HL-60/S4 (cell line): ENCODE measurements around the gene CCL17.

Experiments
- in situ Hi-C: fragments of 300-500 bp; cut with MboI; formaldehyde crosslinking; loops from 2 replicates; pipeline ENCODE4 v1.14.3; 2022; ENCODE audit warnings: low sequenced_read_pairs

Gene CCL17

GRCh38 chr16:57377080-57377841, 27.3 kb upstream of the CCL17 start:
- in situ Hi-C loops: no loop called here

GRCh38 chr16:57379579-57379978, 25.0 kb upstream of the CCL17 start:
- in situ Hi-C loops: no loop called here

- in situ Hi-C loops: no loop called here
These were observed 23.7 kb upstream of the CCL17 start for GRCh38 chr16:57380671-57381462.

DNA sequence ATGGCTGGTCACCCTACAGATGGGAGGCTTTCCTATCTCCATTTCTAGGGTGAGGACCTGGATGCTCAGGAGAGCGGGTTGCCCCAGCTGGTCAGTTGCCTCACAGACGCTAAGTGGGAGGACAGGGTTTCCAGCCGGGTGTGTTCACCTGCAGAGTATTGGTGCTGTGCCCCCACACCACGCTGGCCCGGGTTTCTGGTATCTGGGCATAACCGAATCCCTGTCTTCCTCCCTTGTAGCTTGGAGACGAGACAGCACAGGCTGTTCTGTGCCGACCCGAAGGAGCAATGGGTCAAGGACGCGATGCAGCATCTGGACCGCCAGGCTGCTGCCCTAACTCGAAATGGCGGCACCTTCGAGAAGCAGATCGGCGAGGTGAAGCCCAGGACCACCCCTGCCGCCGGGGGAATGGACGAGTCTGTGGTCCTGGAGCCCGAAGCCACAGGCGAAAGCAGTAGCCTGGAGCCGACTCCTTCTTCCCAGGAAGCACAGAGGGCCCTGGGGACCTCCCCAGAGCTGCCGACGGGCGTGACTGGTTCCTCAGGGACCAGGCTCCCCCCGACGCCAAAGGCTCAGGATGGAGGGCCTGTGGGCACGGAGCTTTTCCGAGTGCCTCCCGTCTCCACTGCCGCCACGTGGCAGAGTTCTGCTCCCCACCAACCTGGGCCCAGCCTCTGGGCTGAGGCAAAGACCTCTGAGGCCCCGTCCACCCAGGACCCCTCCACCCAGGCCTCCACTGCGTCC, 22.6 kb upstream of the CCL17 start:
- in situ Hi-C loops: no loop called here

DNA sequence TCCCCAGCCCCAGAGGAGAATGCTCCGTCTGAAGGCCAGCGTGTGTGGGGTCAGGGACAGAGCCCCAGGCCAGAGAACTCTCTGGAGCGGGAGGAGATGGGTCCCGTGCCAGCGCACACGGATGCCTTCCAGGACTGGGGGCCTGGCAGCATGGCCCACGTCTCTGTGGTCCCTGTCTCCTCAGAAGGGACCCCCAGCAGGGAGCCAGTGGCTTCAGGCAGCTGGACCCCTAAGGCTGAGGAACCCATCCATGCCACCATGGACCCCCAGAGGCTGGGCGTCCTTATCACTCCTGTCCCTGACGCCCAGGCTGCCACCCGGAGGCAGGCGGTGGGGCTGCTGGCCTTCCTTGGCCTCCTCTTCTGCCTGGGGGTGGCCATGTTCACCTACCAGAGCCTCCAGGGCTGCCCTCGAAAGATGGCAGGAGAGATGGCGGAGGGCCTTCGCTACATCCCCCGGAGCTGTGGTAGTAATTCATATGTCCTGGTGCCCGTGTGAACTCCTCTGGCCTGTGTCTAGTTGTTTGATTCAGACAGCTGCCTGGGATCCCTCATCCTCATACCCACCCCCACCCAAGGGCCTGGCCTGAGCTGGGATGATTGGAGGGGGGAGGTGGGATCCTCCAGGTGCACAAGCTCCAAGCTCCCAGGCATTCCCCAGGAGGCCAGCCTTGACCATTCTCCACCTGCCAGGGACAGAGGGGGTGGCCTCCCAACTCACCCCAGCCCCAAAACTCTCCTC, 21.9 kb upstream of the CCL17 start:
- in situ Hi-C loops: no loop called here

GRCh38 chr16:57383276-57384247, 21.0 kb upstream of the CCL17 start:
- in situ Hi-C loops: no loop called here

DNA sequence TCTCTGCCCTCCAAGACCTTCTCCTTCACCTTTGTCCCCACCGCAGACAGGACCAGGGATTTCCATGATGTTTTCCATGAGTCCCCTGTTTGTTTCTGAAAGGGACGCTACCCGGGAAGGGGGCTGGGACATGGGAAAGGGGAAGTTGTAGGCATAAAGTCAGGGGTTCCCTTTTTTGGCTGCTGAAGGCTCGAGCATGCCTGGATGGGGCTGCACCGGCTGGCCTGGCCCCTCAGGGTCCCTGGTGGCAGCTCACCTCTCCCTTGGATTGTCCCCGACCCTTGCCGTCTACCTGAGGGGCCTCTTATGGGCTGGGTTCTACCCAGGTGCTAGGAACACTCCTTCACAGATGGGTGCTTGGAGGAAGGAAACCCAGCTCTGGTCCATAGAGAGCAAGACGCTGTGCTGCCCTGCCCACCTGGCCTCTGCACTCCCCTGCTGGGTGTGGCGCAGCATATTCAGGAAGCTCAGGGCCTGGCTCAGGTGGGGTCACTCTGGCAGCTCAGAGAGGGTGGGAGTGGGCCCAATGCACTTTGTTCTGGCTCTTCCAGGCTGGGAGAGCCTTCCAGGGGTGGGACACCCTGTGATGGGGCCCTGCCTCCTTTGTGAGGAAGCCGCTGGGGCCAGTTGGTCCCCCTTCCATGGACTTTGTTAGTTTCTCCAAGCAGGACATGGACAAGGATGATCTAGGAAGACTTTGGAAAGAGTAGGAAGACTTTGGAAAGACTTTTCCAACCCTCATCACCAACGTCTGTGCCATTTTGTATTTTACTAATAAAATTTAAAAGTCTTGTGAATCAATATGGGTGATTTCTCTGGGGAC, 20.1 kb upstream of the CCL17 start:
- in situ Hi-C loops: no loop called here

DNA sequence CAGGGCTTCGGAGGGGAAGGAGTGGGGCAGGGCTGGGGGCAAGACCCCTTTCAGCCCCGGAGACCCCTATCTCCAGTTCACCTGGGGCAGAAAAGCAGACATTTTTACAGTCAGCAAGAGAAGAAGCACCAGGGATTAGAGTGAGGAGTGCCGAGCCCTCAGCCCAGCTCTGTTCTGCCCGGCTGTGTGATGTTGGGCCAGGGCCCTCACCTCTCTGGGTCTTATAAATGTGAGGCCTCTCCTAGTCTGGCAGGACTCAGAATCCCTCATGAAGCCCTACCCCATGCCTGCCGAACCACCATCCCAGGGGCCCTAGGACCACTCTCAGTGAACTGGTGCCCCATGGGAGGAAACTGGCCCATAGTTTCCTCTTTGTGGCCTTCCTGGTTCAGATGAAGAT, 19.5 kb upstream of the CCL17 start:
- in situ Hi-C loops: no loop called here

DNA sequence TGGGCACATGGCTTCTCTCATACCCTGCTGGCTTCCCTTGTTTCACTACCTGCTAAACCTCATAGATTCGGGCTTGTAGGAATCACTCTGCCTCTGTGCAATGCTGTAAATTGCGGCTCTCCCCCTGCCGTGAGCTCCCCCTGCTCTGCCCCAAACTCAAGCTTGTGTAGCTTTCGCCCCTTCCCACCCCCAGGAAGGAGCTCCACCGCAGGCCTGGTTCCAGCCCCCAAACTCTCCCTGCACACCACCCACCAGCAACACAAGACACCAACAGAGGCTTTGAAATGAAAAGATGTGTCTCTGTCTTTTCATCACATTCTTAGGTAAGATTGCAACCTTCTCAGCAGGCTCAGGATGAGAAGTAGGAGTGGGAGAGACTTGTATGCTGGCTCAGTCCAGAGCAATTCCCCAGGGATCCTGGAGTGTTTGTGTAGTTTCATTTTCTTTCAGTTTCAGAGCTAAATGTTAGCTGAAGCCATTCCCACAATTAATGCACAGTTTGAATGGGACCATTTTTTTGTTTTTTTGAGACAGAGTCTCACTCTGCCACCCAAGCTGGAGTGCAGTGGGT, 18.1 kb upstream of the CCL17 start:
- in situ Hi-C loops: no loop called here

GRCh38 chr16:57387598-57388354, 16.8 kb upstream of the CCL17 start:
- in situ Hi-C loops: no loop called here

DNA sequence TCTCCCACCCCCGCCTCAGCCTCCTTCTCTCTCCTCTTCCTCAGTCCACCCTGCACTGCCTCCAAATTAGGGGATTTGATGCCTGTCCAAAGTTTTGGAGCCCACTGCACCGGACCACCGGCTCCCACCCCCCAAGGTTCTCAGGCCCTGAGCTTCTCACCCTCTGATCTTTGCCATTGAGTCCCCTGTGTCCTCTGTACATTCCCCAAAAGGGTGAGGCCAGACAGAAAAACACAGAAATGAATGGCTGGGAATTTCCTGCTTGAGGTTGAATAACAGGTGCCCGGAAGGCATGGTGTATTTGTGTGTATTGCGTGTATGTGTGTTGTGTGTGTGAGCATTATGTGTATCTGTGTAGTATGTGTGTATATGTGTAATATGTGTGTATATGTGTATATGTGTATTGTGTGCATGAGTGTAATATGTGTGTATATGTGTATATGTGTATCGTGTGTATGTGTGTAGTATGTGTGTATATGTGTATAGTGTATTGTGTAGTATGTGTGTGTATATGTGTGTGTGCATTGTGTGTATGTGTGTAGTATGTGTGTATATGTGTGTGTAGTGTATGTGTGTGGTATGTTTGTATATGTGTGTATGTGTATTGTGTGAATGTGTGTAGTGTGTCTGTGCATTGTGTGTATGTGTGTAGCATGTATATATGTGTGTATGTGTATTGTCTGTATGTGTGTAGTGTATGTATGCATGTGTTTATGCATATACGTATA, 16.0 kb upstream of the CCL17 start:
- in situ Hi-C loops: no loop called here

- in situ Hi-C loops: no loop called here
These were observed 15.5 kb upstream of the CCL17 start for GRCh38 chr16:57389087-57389468.

- in situ Hi-C loops: no loop called here
These were observed 13.8 kb upstream of the CCL17 start for GRCh38 chr16:57390636-57391295.

DNA sequence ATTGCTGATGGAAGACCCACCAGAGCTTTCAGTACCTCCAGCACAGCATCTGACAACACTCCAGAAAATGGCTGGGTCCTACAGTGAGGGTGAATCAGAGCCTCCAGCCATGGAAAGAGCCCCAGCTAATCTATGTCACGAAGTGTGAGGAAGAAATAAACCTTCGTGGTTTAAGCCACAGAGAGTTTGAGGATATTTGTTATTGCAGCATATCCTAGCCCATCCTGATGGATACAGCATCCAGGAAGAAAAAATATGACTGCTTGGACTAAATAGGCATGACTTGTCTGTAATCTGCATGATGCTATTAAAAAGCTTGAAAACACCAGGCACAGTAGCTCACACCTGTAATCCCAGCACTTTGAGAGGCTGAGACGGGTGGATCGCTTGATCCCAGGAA, 13.3 kb upstream of the CCL17 start:
- in situ Hi-C loops: no loop called here

DNA sequence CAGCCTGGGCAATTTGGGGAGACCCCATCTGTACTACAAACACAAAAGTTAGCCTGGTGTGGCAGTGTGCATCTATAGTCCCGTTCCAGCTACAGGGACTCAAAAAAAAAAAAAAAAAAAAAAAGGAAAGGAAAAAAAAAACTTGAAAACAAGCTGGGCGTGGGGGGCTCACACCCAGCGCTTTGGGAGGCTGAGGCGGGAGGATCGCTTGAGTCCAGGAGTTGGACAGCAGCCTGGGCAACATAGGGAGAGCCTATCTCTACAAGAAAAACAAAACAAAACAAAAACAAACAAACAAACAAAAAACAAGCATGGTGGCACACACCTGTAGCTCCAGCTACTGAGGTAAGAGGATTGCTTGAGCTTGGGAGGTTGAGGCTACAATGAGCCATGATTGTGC, 12.9 kb upstream of the CCL17 start:
- in situ Hi-C loops: no loop called here

- in situ Hi-C loops: no loop called here
These were observed 11.9 kb upstream of the CCL17 start for GRCh38 chr16:57392694-57393093.

DNA sequence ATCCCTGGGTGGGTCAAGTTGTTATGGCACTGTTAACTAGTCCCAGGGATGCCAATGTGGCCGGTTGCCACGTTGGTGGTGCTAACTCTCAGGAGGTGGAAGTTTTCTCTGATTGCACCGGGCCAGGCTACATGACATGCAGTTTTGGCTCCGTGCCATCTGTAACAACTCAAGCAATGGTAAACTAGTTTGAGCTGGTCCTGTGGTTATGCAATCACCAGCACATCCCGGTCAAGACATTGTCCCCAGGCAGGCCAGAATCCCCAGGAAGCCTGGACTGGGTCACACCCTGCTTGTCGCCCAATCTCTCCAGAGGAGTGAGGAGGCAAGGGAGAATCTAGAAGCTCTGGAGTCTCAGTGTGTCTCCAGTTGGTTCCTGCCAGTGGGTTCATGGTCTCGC, 10.1 kb upstream of the CCL17 start:
- in situ Hi-C loops: no loop called here
